Measurements from ENCODE around the gene SPACA4.

DNA sequence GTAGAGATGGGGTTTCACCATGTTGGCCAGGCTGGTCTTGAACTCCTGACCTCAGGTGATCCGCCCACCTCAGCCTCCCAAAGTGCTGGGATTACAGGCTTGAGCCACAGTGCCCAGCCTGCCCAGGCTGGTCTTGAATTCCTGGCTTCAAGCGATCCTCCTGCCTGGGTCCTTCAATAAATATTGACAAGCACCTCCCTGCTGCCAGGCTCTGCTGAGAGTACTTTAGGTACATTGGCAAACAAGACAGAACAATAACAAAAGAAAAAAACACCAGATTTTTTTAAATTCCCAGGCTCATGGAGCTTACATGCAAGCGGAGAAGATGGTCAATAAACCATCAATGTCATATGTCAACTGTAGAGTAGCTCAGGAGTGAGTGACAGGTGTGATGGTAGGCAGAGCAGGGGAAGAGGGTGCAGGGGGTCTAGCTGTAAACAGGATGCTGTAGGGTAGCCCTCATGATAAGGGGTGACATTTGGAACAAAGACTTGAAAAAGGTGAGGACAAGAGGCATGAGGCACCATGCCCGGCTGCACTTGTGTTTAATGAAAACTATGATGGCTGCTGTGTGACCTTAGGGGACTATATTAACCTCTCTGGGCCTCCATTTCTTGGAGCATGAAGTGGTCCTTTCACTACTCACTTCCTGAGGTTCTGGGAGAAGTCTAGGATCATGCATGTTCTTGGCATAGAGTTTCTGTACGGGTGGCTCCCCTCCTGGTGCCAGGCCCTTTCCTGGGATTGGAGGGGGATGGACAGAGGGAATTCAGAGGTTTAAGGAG, 35.0 kb upstream of the SPACA4 start:
- TF ChIP-seq, protein P1, sequence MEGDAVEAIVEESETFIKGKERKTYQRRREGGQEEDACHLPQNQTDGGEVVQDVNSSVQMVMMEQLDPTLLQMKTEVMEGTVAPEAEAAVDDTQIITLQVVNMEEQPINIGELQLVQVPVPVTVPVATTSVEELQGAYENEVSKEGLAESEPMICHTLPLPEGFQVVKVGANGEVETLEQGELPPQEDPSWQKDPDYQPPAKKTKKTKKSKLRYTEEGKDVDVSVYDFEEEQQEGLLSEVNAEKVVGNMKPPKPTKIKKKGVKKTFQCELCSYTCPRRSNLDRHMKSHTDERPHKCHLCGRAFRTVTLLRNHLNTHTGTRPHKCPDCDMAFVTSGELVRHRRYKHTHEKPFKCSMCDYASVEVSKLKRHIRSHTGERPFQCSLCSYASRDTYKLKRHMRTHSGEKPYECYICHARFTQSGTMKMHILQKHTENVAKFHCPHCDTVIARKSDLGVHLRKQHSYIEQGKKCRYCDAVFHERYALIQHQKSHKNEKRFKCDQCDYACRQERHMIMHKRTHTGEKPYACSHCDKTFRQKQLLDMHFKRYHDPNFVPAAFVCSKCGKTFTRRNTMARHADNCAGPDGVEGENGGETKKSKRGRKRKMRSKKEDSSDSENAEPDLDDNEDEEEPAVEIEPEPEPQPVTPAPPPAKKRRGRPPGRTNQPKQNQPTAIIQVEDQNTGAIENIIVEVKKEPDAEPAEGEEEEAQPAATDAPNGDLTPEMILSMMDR (IDR thresholded peaks at IDR 0.05): no peak
- TF ChIP-seq POLR2A (IDR thresholded peaks at IDR 0.05): no peak
